Measurements from ENCODE around the gene DKK3. TPM values are rescaled to one million over a fixed set of nuclear protein-coding genes. Genes with fewer than 3 reads are reported as not detected.

The DKK3 gene
- total RNA-seq, 1 donor from 2014 or later = 204 TPM

- TF ChIP-seq CTCF (IDR thresholded peaks at IDR 0.05; ENCODE audit: insufficient read depth, low read length, poor library complexity, severe bottlenecking) = no peak
- Histone ChIP-seq H3K27me3 (ENCODE audit: control insufficient read depth, insufficient read depth, low read length) (no peaks in the 10 kb centered on the region), H3K36me3 (ENCODE audit: control insufficient read depth, insufficient read depth, low read length) (no peaks in the 10 kb centered on the region), H3K4me3 (ENCODE audit: low read depth, low read length) (no peak overlapping the region)
- peak; percentile 70 for DNase-seq (ENCODE audit: low read depth)
Measured at GRCh38 chr11:11977206-11977938, 31.1 kb downstream of the DKK3 start.

- TF ChIP-seq CTCF (IDR thresholded peaks at IDR 0.05; ENCODE audit: insufficient read depth, low read length, poor library complexity, severe bottlenecking) = no peak
- no peak for DNase-seq (ENCODE audit: low read depth)
- no peaks in the 10 kb centered on the region for H3K27me3 ChIP-seq (ENCODE audit: control insufficient read depth, insufficient read depth, low read length)
- no peaks in the 10 kb centered on the region for H3K36me3 ChIP-seq (ENCODE audit: control insufficient read depth, insufficient read depth, low read length)
- H3K4me3 ChIP-seq (ENCODE audit: low read depth, low read length) = no peak overlapping the region
Measured at GRCh38 chr11:11976481-11977127, 31.8 kb downstream of the DKK3 start.

GRCh38 chr11:11975201-11976092 is 33.0 kb downstream of the DKK3 start:
- Histone ChIP-seq H3K4me3 (ENCODE audit: low read depth, low read length) (no peak overlapping the region), H3K36me3 (ENCODE audit: control insufficient read depth, insufficient read depth, low read length) (no peaks in the 10 kb centered on the region), H3K27me3 (ENCODE audit: control insufficient read depth, insufficient read depth, low read length) (no peaks in the 10 kb centered on the region)
- DNase-seq (ENCODE audit: low read depth) = no peak
- no peak for TF ChIP-seq CTCF (IDR thresholded peaks at IDR 0.05; ENCODE audit: insufficient read depth, low read length, poor library complexity, severe bottlenecking)

- Histone ChIP-seq H3K27me3 (ENCODE audit: control insufficient read depth, insufficient read depth, low read length) (no peaks in the 10 kb centered on the region), H3K4me3 (ENCODE audit: low read depth, low read length) (no peak overlapping the region), H3K36me3 (ENCODE audit: control insufficient read depth, insufficient read depth, low read length) (no peaks in the 10 kb centered on the region)
- DNase-seq (ENCODE audit: low read depth) = no peak
- TF ChIP-seq CTCF (IDR thresholded peaks at IDR 0.05; ENCODE audit: insufficient read depth, low read length, poor library complexity, severe bottlenecking) = no peak
Measured at GRCh38 chr11:11973866-11974265, 34.6 kb downstream of the DKK3 start.

GRCh38 chr11:11973361-11973800 is 35.0 kb downstream of the DKK3 start:
- H3K27me3 ChIP-seq (ENCODE audit: control insufficient read depth, insufficient read depth, low read length) = no peaks in the 10 kb centered on the region
- H3K36me3 ChIP-seq (ENCODE audit: control insufficient read depth, insufficient read depth, low read length) = no peaks in the 10 kb centered on the region
- no peak for TF ChIP-seq CTCF (IDR thresholded peaks at IDR 0.05; ENCODE audit: insufficient read depth, low read length, poor library complexity, severe bottlenecking)
- no peak for DNase-seq (ENCODE audit: low read depth)
- no peak overlapping the region for H3K4me3 ChIP-seq (ENCODE audit: low read depth, low read length)
